Epithelial cell of proximal tubule (primary cell): Measurements from ENCODE around the gene UCHL3. TPM values are rescaled to one million over a fixed set of nuclear protein-coding genes. Genes with fewer than 3 reads are reported as not detected.
A peak's percentile ranks its signal among the peaks of the same experiment; 100 is the strongest.

Source experiments
- DNase-seq: peaks from one replicate; pipeline ENCODE4 v3.0.0-alpha.2; 2011; ENCODE audit warnings: low read depth
- H3K4me3 ChIP-seq: 2 replicates; pipeline ENCODE4 v1.5.1; 2011; ENCODE audit warnings: low read depth, mild to moderate bottlenecking, low read length
- CTCF ChIP-seq: conservative IDR thresholded peaks from 2 replicates; pipeline ENCODE4 v1.5.1; 2012; ENCODE audit warnings: low read depth, mild to moderate bottlenecking, low read length
- total RNA-seq: library from RNA; depleted of rRNA; stranded (reverse); fragments of >200 nt; gene quantifications from 2 replicates; pipeline ENCODE4 v1.2.3, GENCODE V29; 2015

Gene UCHL3
- total RNA-seq, 1 donor from 2014 or later: 84.0 TPM

DNA sequence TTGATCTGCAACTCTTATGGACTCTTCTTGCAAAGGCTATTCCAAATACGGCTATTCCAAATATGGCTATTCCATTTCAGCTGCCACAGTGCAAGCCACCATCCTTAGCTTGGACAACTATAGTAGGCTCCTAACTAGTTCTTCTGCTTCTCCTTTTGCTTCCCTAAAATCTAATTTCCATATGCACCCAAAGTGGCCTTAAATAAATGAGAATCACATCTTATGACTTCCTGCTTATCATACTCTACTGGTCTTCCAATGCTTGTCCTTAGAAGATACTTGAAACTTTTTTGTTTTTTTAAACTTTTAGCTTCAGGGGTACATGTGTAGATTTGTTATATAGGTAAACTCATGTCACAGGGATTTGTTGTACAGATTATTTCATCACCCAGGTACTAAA lies 4.9 kb downstream of the UCHL3 start:
- TF ChIP-seq CTCF: no peak
- DNase-seq: no peak

DNA sequence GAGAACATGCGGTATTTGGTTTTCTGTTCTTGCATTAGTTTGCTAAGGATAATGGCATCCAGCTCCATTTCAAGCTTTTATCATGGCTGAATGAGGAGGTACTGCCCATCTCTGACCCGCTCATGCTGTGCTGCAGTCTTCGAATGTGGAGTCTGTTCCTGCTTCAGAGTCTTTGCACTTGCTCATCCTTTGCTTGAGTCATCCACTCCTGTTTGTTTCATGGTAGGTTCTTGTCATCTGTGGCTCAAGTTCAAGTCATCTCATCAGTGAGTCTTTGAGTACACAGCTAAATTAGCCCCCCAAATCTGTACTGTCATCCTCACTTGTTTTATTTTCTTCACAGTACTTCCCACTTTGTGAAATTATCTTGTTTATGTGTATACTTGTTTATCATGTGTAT lies 5.4 kb downstream of the UCHL3 start:
- DNase-seq: no peak
- TF ChIP-seq CTCF: no peak
- H3K4me3 ChIP-seq: no peak overlapping the region

More for the DNA sequence above, 4.9 kb downstream of the UCHL3 start:
- H3K4me3 ChIP-seq: no peak overlapping the region

- TF ChIP-seq CTCF: no peak
- H3K4me3 ChIP-seq: no peak overlapping the region
- no peak for DNase-seq
Measured at GRCh38 chr13:75555836-75556235, 6.2 kb downstream of the UCHL3 start.

DNA sequence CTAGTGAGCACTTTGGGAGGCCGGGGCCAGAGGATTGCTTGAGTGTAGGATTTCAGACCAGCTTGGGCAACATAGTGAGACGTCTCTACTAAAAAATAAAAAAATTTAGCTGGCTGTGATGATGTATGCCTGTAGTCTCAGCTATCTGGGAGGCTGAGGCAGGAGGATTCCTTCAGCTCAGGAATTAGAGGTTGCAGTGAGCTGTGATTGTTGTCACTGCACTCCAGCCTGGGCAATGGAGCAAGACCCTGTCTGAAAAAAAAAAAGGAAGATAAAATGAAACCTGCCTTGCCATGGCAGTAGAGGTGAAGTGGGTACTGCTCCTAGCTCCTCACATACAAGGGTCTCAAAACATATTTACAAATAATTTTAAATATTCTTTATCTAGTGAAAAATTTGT lies 7.4 kb downstream of the UCHL3 start:
- DNase-seq: no peak
- no peak for TF ChIP-seq CTCF
- H3K4me3 ChIP-seq: no peak overlapping the region

GRCh38 chr13:75558145-75558840 lies 8.7 kb downstream of the UCHL3 start:
- H3K4me3 ChIP-seq: no peak overlapping the region
- TF ChIP-seq CTCF: no peak
- DNase-seq: no peak

DNA sequence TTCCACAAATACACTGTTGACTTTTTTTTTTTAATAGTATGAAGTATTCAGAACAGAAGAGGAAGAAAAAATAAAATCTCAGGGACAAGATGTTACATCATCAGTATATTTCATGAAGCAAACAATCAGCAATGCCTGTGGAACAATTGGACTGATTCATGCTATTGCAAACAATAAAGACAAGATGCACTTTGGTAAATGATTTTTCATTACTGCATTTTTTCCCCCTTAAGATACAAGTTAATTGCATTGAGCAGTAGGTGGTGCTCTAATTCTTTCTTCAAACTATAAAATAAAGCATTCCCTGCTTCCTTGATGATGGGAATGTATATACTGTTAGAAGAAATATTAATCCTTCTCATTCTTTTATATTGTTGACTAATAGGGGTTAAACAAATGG lies 17.1 kb downstream of the UCHL3 start:
- DNase-seq: no peak
- peak; percentile 49 for TF ChIP-seq CTCF
- H3K4me3 ChIP-seq: no peak overlapping the region

DNA sequence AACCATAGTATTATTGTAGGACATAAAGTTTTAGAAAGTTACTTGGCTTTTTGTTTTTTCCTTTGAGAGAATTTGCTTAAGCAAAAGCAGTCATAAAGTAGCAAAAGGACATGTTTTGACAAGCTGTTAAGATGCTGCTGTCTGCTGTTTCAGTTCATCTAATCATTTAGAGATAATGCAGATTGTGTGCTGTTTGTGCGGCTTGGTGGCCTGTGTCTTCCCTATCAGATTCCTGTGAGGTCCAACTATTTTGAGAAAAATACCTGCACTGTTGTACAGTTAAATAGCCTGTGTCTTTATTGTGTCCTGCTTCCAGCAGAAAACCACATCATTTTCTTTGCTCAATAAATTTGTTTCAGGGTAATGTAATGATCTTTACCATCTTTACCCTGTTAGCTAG lies 20.0 kb downstream of the UCHL3 start:
- no peak for TF ChIP-seq CTCF
- no peak overlapping the region for H3K4me3 ChIP-seq
- DNase-seq: no peak
